HCT116 (cell line): ENCODE measurements around the gene KDM1B. TPM values are rescaled to one million over a fixed set of nuclear protein-coding genes. Genes with fewer than 3 reads are reported as not detected.

Source experiments
- ATAC-seq: fragments of 200-7000 bp; cut with Tn5 transposase; 2 replicates; pipeline ENCODE4 v1.9.1; 2020; ENCODE audit warnings: mild to moderate bottlenecking, moderate library complexity
- BruUV-seq: library from RNA; stranded (reverse); fragments of 400-500 nt; replicated peaks from 2 replicates; lab custom pipeline; 2021; lab: Mats Ljungman, UMichigan
- CTCF ChIA-PET: fragments of 300-600 bp; sonication (Branson Sonifier 250); formaldehyde crosslinking; loops from one replicate; lab custom pipeline; 2021; ENCODE audit warnings: antibody characterized with exemption; lab: Charles Lee
- POLR2A ChIA-PET: fragments of 300-600, 350-600 bp; sonication (Branson Sonifier 250); formaldehyde crosslinking; loops from one replicate; lab custom pipeline; 2021; ENCODE audit warnings: antibody characterized with exemption; lab: Charles Lee
- RAD21 ChIA-PET, 2 experiments: fragments of 300-600 bp; sonication (Branson Sonifier 250); formaldehyde crosslinking; loops; one replicate each; lab custom pipeline; 2023; ENCODE audit warnings: low total read pairs in 2 of 2; ENCODE audit not compliant: uncharacterized antibody in 2 of 2, unreplicated experiment in 2 of 2, low non-redundant PET in 1 of 2; lab: Charles Lee
- DNase-seq: peaks from one replicate; pipeline ENCODE4 v3.0.0-alpha.2; 2010; ENCODE audit warnings: low read depth, low spot score
- H2AFZ ChIP-seq: fragments of 200-600 bp; shearing (Covaris generic), sonication (generic); 2 replicates; pipeline ENCODE4 v1.6.1; 2017; ENCODE audit warnings: low read depth, mixed run types, mixed read lengths, antibody characterized with exemption, low read length; ENCODE audit not compliant: poor library complexity, severe bottlenecking
- H3K27ac ChIP-seq: 2 replicates; pipeline ENCODE4 v1.5.1; 2012; ENCODE audit warnings: low read depth, low read length
- H3K27me3 ChIP-seq: fragments of 200-600 bp; sonication (generic); 2 replicates; pipeline ENCODE4 v1.6.1; 2016; ENCODE audit warnings: mixed run types, low read length, mixed read lengths; ENCODE audit not compliant: insufficient read depth
- H3K36me3 ChIP-seq, 2 experiments: fragments of 200-500 bp in 1 of 2; fragments of 200-600 bp in 1 of 2; sonication (Bioruptor generic) in 1 of 2; sonication (generic) in 1 of 2; 2 replicates each; pipeline versions ENCODE4 v1.5.1 to v1.6.1; 2014 to 2016; ENCODE audit warnings: low read length in 2 of 2, inconsistent platforms in 1 of 2, mixed read lengths in 1 of 2, mixed run types in 1 of 2; ENCODE audit not compliant: insufficient read depth in 2 of 2, control insufficient read depth in 1 of 2
- H3K4me1 ChIP-seq, 2 experiments: fragments of 200-600 bp in 1 of 2; sonication (generic) in 1 of 2; 2 replicates each; pipeline versions ENCODE4 v1.5.1 to v1.6.1; 2012 to 2017; ENCODE audit warnings: low read length in 2 of 2, inconsistent platforms in 1 of 2, mild to moderate bottlenecking in 1 of 2, mixed read lengths in 1 of 2, mixed run types in 1 of 2, moderate library complexity in 1 of 2; ENCODE audit not compliant: insufficient read depth in 2 of 2, control insufficient read depth in 1 of 2
- H3K4me2 ChIP-seq: fragments of 200-600 bp; sonication (generic); 2 replicates; pipeline ENCODE4 v1.6.1; 2017; ENCODE audit warnings: mixed run types, low read length, mixed read lengths
- H3K4me3 ChIP-seq, 2 experiments: fragments of 200-600 bp in 1 of 2; sonication (generic) in 1 of 2; replicated peaks in 1 of 2; 2 replicates each; pipeline ENCODE4 v1.5.1; 2011 to 2016; ENCODE audit warnings: low read length in 2 of 2, control low read depth in 1 of 2, low read depth in 1 of 2, mild to moderate bottlenecking in 1 of 2, mixed read lengths in 1 of 2, mixed run types in 1 of 2
- H3K79me2 ChIP-seq: fragments of 200-600 bp; sonication (generic); 2 replicates; pipeline ENCODE4 v1.6.1; 2017; ENCODE audit warnings: mild to moderate bottlenecking, mixed run types, low read length, moderate library complexity, mixed read lengths; ENCODE audit not compliant: insufficient read depth
- H3K9ac ChIP-seq: fragments of 200-600 bp; sonication (generic); 2 replicates; pipeline ENCODE4 v1.6.1; 2016; ENCODE audit warnings: low read length, mixed read lengths
- H3K9me2 ChIP-seq: fragments of 200-600 bp; sonication (generic), shearing (Covaris generic); 2 replicates; pipeline ENCODE4 v1.6.1; 2017; ENCODE audit warnings: mixed run types, mild to moderate bottlenecking, moderate library complexity; ENCODE audit not compliant: insufficient read depth
- H3K9me3 ChIP-seq, 2 experiments: fragments of 200-500 bp in 1 of 2; fragments of 200-600 bp in 1 of 2; sonication (Bioruptor generic) in 1 of 2; sonication (generic) in 1 of 2; 2 replicates each; pipeline ENCODE4 v1.6.1; 2014 to 2017; ENCODE audit warnings: low read length in 2 of 2, mixed read lengths in 2 of 2, inconsistent platforms in 1 of 2, low read depth in 1 of 2, mild to moderate bottlenecking in 1 of 2, mixed run types in 1 of 2, moderate library complexity in 1 of 2; ENCODE audit not compliant: control insufficient read depth in 1 of 2, insufficient read depth in 1 of 2
- H4K20me1 ChIP-seq: fragments of 200-600 bp; sonication (generic), shearing (Covaris generic); 2 replicates; pipeline ENCODE4 v1.6.1; 2017; ENCODE audit warnings: mixed run types, mild to moderate bottlenecking, moderate library complexity; ENCODE audit not compliant: insufficient read depth
- EZH2phosphoT487 ChIP-seq: fragments of 200-600 bp; IDR thresholded peaks from 2 replicates; pipeline ENCODE4 v1.6.1; 2018; ENCODE audit warnings: antibody characterized with exemption, borderline replicate concordance
- FOSL1 ChIP-seq: IDR thresholded peaks from 2 replicates; pipeline ENCODE4 v1.6.1; 2012; ENCODE audit warnings: low read depth
- JUND ChIP-seq: IDR thresholded peaks from 2 replicates; pipeline ENCODE4 v1.6.1; 2012
- POLR2AphosphoS5 ChIP-seq: IDR thresholded peaks from 2 replicates; pipeline ENCODE4 v1.6.1; 2011; ENCODE audit warnings: mild to moderate bottlenecking, low read depth, low read length, moderate library complexity
- RAD21 ChIP-seq: IDR thresholded peaks from 2 replicates; pipeline ENCODE4 v1.6.1; 2012; ENCODE audit warnings: low read depth, mild to moderate bottlenecking
- SIN3A ChIP-seq: IDR thresholded peaks from 2 replicates; pipeline ENCODE4 v1.6.1; 2012; ENCODE audit warnings: low read depth
- SRF ChIP-seq: IDR thresholded peaks from 2 replicates; pipeline ENCODE4 v1.6.1; 2012; ENCODE audit warnings: low read depth
- TCF7L2 ChIP-seq: IDR thresholded peaks from 2 replicates; pipeline ENCODE4 v1.7.0; 2011; ENCODE audit warnings: borderline replicate concordance, inconsistent platforms; ENCODE audit not compliant: insufficient read depth, insufficient read length; ENCODE audit errors: extremely low read depth
- ZNF274 ChIP-seq: fragments of 200-500 bp; sonication (Bioruptor generic); IDR thresholded peaks from 2 replicates; pipeline ENCODE4 v1.6.1; 2014; ENCODE audit warnings: mild to moderate bottlenecking, low read depth, low read length, inconsistent platforms
- intact Hi-C: fragments of 100-400 bp; cut with micrococcal nuclease; formaldehyde crosslinking; loops from 2 replicates; pipeline ENCODE4 v1.10.0; 2022
- total RNA-seq: library from RNA; stranded (reverse); gene quantifications from one replicate; pipeline ENCODE4 v1.2.1, GENCODE V29; 2021; ENCODE audit not compliant: unreplicated experiment
- TF ChIP-seq, protein P1 (sequence below), 3 experiments: fragments of 200-600 bp in 1 of 3; sonication (generic) in 1 of 3; IDR thresholded peaks in 2 of 3; conservative IDR thresholded peaks in 1 of 3; 2 replicates each; pipeline ENCODE4 v1.5.1; 2012 to 2017; ENCODE audit warnings: low read depth in 2 of 3, low read length in 2 of 3, antibody characterized with exemption in 1 of 3, borderline replicate concordance in 1 of 3, control low read depth in 1 of 3, mild to moderate bottlenecking in 1 of 3, mixed read lengths in 1 of 3, mixed run types in 1 of 3, moderate library complexity in 1 of 3; ENCODE audit not compliant: insufficient read depth in 1 of 3
- TF ChIP-seq, protein P2 (sequence below): IDR thresholded peaks from 2 replicates; pipeline ENCODE4 v1.6.1; 2012
- TF ChIP-seq, protein P3 (sequence below): IDR thresholded peaks from 2 replicates; pipeline ENCODE4 v1.6.1; 2011; ENCODE audit warnings: mild to moderate bottlenecking, low read length, moderate library complexity; ENCODE audit not compliant: insufficient replicate concordance; ENCODE audit errors: extremely low read depth

The KDM1B gene
- total RNA-seq, 1 experiment from 2014 or later, result 24.5 TPM

- H3K4me3 ChIP-seq, result no peak within 1 kb of the TSS
- POLR2A ChIA-PET, result interaction anchor here (0.6 kb wide), 1 partner anchor 11 kb away, joined by 3 read pairs; no protein-coding TSS in a partner anchor
- RAD21 ChIA-PET, result no interaction called here
- TF ChIP-seq SIN3A, result no peak
- TF ChIP-seq SRF, result no peak
- peak; percentile 44 for TF ChIP-seq RAD21
- TF ChIP-seq ZNF274, result no peak
- no peak for TF ChIP-seq POLR2AphosphoS5
- TF ChIP-seq, protein P1, sequence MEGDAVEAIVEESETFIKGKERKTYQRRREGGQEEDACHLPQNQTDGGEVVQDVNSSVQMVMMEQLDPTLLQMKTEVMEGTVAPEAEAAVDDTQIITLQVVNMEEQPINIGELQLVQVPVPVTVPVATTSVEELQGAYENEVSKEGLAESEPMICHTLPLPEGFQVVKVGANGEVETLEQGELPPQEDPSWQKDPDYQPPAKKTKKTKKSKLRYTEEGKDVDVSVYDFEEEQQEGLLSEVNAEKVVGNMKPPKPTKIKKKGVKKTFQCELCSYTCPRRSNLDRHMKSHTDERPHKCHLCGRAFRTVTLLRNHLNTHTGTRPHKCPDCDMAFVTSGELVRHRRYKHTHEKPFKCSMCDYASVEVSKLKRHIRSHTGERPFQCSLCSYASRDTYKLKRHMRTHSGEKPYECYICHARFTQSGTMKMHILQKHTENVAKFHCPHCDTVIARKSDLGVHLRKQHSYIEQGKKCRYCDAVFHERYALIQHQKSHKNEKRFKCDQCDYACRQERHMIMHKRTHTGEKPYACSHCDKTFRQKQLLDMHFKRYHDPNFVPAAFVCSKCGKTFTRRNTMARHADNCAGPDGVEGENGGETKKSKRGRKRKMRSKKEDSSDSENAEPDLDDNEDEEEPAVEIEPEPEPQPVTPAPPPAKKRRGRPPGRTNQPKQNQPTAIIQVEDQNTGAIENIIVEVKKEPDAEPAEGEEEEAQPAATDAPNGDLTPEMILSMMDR (IDR thresholded peaks at IDR 0.05 in 2 of 3, conservative IDR thresholded peaks at IDR 0.05 in 1 of 3; ENCODE audit: borderline replicate concordance in 1 of 3, insufficient read depth in 1 of 3, low read depth in 2 of 3, low read length in 2 of 3), result peak in 2 of 3 experiments; percentile 38 to 48; a peak in 4 of 6 replicates
- no peak for TF ChIP-seq JUND
- no peak for TF ChIP-seq EZH2phosphoT487
- TF ChIP-seq TCF7L2, result no peak
- TF ChIP-seq, protein P2, sequence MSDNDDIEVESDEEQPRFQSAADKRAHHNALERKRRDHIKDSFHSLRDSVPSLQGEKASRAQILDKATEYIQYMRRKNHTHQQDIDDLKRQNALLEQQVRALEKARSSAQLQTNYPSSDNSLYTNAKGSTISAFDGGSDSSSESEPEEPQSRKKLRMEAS, result no peak
- TF ChIP-seq, protein P3, sequence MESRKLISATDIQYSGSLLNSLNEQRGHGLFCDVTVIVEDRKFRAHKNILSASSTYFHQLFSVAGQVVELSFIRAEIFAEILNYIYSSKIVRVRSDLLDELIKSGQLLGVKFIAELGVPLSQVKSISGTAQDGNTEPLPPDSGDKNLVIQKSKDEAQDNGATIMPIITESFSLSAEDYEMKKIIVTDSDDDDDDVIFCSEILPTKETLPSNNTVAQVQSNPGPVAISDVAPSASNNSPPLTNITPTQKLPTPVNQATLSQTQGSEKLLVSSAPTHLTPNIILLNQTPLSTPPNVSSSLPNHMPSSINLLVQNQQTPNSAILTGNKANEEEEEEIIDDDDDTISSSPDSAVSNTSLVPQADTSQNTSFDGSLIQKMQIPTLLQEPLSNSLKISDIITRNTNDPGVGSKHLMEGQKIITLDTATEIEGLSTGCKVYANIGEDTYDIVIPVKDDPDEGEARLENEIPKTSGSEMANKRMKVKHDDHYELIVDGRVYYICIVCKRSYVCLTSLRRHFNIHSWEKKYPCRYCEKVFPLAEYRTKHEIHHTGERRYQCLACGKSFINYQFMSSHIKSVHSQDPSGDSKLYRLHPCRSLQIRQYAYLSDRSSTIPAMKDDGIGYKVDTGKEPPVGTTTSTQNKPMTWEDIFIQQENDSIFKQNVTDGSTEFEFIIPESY, result no peak
- TF ChIP-seq FOSL1, result no peak
- H3K9me2 ChIP-seq, result no peaks in the 10 kb centered on the region
- ATAC-seq, result peak; percentile 60; the same call in 1 of the 2 replicates
- no peak within 1 kb of the TSS for H2AFZ ChIP-seq
- CTCF ChIA-PET, result no interaction called here
- no peak within 1 kb of the TSS for H3K9ac ChIP-seq
- no peaks in the 10 kb centered on the region for H3K4me1 ChIP-seq
- no peak within 1 kb of the TSS for H3K27ac ChIP-seq
- no peaks in the 10 kb centered on the region for H3K36me3 ChIP-seq
- DNase-seq, result no peak
- no TSS peak for BruUV-seq
- H3K27me3 ChIP-seq, result no peaks in the 10 kb centered on the region
- no peak within 1 kb of the TSS for H3K4me2 ChIP-seq
- H3K9me3 ChIP-seq, result no peaks in the 10 kb centered on the region
- no peaks in the 10 kb centered on the region for H4K20me1 ChIP-seq
- H3K79me2 ChIP-seq, result no peaks in the 10 kb centered on the region
- intact Hi-C loops, result no loop called here
Measured at GRCh38 chr6:18122128-18123093, 32.8 kb upstream of the KDM1B start, which contains the start of gene NHLRC1. Gene NHLRC1 (minus strand): TSS chr6:18122677. CDS start chr6:18122606, 71 bp downstream.
